ENCODE results near the gene LRIG1. TPM values are rescaled to one million over a fixed set of nuclear protein-coding genes. Genes with fewer than 3 reads are reported as not detected.

The LRIG1 gene
- total and polyA plus RNA-seq, 2 donors from 2014 or later = 8.2 to 20.6 TPM

- DNase-seq = peak in 1 of 5 donors; percentile 75
- H3K4me1 ChIP-seq (ENCODE audit: control insufficient read depth in 2 of 3, insufficient read depth in 2 of 3, low read depth in 1 of 3, low read length in 3 of 3) = peaks cover 3 to 7% (median 4%) of the 10 kb centered on the region in 3 donors
- no peak overlapping the region for H3K27ac ChIP-seq (ENCODE audit: low read depth in 2 of 2, low read length in 2 of 2)
Measured at GRCh38 chr3:66439666-66440344, 61.0 kb downstream of the LRIG1 start.

GRCh38 chr3:66438046-66438445 lies 62.8 kb downstream of the LRIG1 start:
- H3K4me1 ChIP-seq (ENCODE audit: control insufficient read depth in 2 of 3, insufficient read depth in 2 of 3, low read depth in 1 of 3, low read length in 3 of 3) = peaks cover 3 to 7% (median 4%) of the 10 kb centered on the region in 3 donors
- no peak for DNase-seq
- H3K36me3 ChIP-seq (ENCODE audit: control insufficient read depth in 2 of 3, insufficient read depth in 3 of 3, low read length in 3 of 3) = no peaks in the 10 kb centered on the region
- no peak for TF ChIP-seq CTCF (IDR thresholded peaks at IDR 0.05; ENCODE audit: borderline replicate concordance, extremely low read depth, insufficient read depth)
- H3K9me3 ChIP-seq (ENCODE audit: control insufficient read depth in 2 of 3, insufficient read depth in 1 of 3, low read length in 3 of 3) = no peaks in the 10 kb centered on the region
- no peaks in the 10 kb centered on the region for H3K27me3 ChIP-seq (ENCODE audit: control insufficient read depth, insufficient read depth, low read length)
- H3K9ac ChIP-seq (ENCODE audit: low read length in 3 of 3) = no peak overlapping the region
- H3K27ac ChIP-seq (ENCODE audit: low read depth in 2 of 2, low read length in 2 of 2) = no peak overlapping the region
- H3K4me3 ChIP-seq (ENCODE audit: low read length in 3 of 3) = no peak overlapping the region
- intact Hi-C loops (cut with DNase I) = no loop called here
- no peak for FAIRE-seq

More at GRCh38 chr3:66439666-66440344, 61.0 kb downstream of the LRIG1 start:
- H3K36me3 ChIP-seq (ENCODE audit: control insufficient read depth in 2 of 3, insufficient read depth in 3 of 3, low read length in 3 of 3) = no peaks in the 10 kb centered on the region
- H3K9ac ChIP-seq (ENCODE audit: low read length in 3 of 3) = no peak overlapping the region
- H3K4me3 ChIP-seq (ENCODE audit: low read length in 3 of 3) = no peak overlapping the region
- intact Hi-C loops (cut with DNase I) = no loop called here
- no peak for FAIRE-seq
- no peaks in the 10 kb centered on the region for H3K9me3 ChIP-seq (ENCODE audit: control insufficient read depth in 2 of 3, insufficient read depth in 1 of 3, low read length in 3 of 3)
- H3K27me3 ChIP-seq (ENCODE audit: control insufficient read depth, insufficient read depth, low read length) = no peaks in the 10 kb centered on the region
- TF ChIP-seq CTCF (IDR thresholded peaks at IDR 0.05; ENCODE audit: borderline replicate concordance, extremely low read depth, insufficient read depth) = no peak

GRCh38 chr3:66437341-66437929 lies 63.4 kb downstream of the LRIG1 start:
- H3K27ac ChIP-seq (ENCODE audit: low read depth in 2 of 2, low read length in 2 of 2) = no peak overlapping the region
- peaks cover 3 to 7% (median 4%) of the 10 kb centered on the region in 3 donors for H3K4me1 ChIP-seq (ENCODE audit: control insufficient read depth in 2 of 3, insufficient read depth in 2 of 3, low read depth in 1 of 3, low read length in 3 of 3)
- no peak for TF ChIP-seq CTCF (IDR thresholded peaks at IDR 0.05; ENCODE audit: borderline replicate concordance, extremely low read depth, insufficient read depth)
- H3K9me3 ChIP-seq (ENCODE audit: control insufficient read depth in 2 of 3, insufficient read depth in 1 of 3, low read length in 3 of 3) = no peaks in the 10 kb centered on the region
- no peak for DNase-seq
- H3K4me3 ChIP-seq (ENCODE audit: low read length in 3 of 3) = no peak overlapping the region
- FAIRE-seq = no peak
- intact Hi-C loops (cut with DNase I) = no loop called here
- no peaks in the 10 kb centered on the region for H3K36me3 ChIP-seq (ENCODE audit: control insufficient read depth in 2 of 3, insufficient read depth in 3 of 3, low read length in 3 of 3)
- H3K27me3 ChIP-seq (ENCODE audit: control insufficient read depth, insufficient read depth, low read length) = no peaks in the 10 kb centered on the region
- no peak overlapping the region for H3K9ac ChIP-seq (ENCODE audit: low read length in 3 of 3)
